ENCODE data around the gene SNPH.

- TF ChIP-seq CTCF (IDR thresholded peaks at IDR 0.05; ENCODE audit: control extremely low read depth in 1 of 3, insufficient read depth in 1 of 3, low read depth in 1 of 3, low read length in 3 of 3) (no peak), KDM1A (IDR thresholded peaks at IDR 0.05; ENCODE audit: borderline replicate concordance, low read length) (no peak), CBX5 (IDR thresholded peaks at IDR 0.05; ENCODE audit: low read depth, low read length) (no peak), SRF (IDR thresholded peaks at IDR 0.05; ENCODE audit: low read depth, low read length) (no peak), POLR2A (IDR thresholded peaks at IDR 0.05; ENCODE audit: control extremely low read depth in 1 of 2, low read depth in 2 of 2, low read length in 2 of 2) (no peak), CHD2 (IDR thresholded peaks at IDR 0.05; ENCODE audit: low read length) (no peak), EZH2 (IDR thresholded peaks at IDR 0.05; ENCODE audit: low read depth, low read length, severe bottlenecking) (no peak)
Measured at GRCh38 chr20:1245578-1245977, 20.5 kb upstream of the SNPH start.

All from H1 (cell line).